K562 (cell line): ENCODE measurements around the gene MYBPC3. TPM values are rescaled to one million over a fixed set of nuclear protein-coding genes. Genes with fewer than 3 reads are reported as not detected.

Experiments
- CBFA2T3 ChIP-seq: fragments of 450-650 bp; IDR thresholded peaks from 2 replicates; pipeline ENCODE4 v1.6.1; 2017
- CTBP1 ChIP-seq: fragments of 450-650 bp; IDR thresholded peaks from 2 replicates; pipeline ENCODE4 v1.6.1; 2016; ENCODE audit warnings: borderline replicate concordance
- EP300 ChIP-seq: IDR thresholded peaks from 2 replicates; pipeline ENCODE4 v1.6.1; 2012; ENCODE audit warnings: low read length, improper control_type of control experiment
- ESRRA ChIP-seq: fragments of 450-650 bp; IDR thresholded peaks from 2 replicates; pipeline ENCODE4 v1.6.1; 2014; ENCODE audit warnings: low read depth, mild to moderate bottlenecking, moderate library complexity, borderline replicate concordance
- ETS2 ChIP-seq: IDR thresholded peaks from 2 replicates; pipeline ENCODE4 v1.6.1; 2016; ENCODE audit warnings: borderline replicate concordance, missing genetic modification characterization, mild to moderate bottlenecking, moderate library complexity, missing compliant biosample characterization; ENCODE audit not compliant: poor library complexity, severe bottlenecking
- FOXA3 ChIP-seq, 2 experiments: fragments of 450-650 bp in 1 of 2; sonication (generic) in 1 of 2; formaldehyde crosslinking; IDR thresholded peaks in 1 of 2; conservative IDR thresholded peaks in 1 of 2; 2 replicates each; pipeline versions ENCODE4 v1.4.0 to v1.8.0; 2020 to 2022; ENCODE audit warnings: mild to moderate bottlenecking in 2 of 2, missing genetic modification reagents in 1 of 2
- GATAD2B ChIP-seq: fragments of 450-650 bp; IDR thresholded peaks from 2 replicates; pipeline ENCODE4 v1.6.1; 2017; ENCODE audit warnings: mild to moderate bottlenecking, borderline replicate concordance
- HLTF ChIP-seq: fragments of 450-650 bp; IDR thresholded peaks from 2 replicates; pipeline ENCODE4 v1.6.1; 2016
- KDM1A ChIP-seq, 2 experiments: fragments of 450-650 bp; IDR thresholded peaks; 2 replicates each; pipeline ENCODE4 v1.6.1; 2016; ENCODE audit warnings: mild to moderate bottlenecking in 2 of 2
- NKRF ChIP-seq: fragments of 450-650 bp; IDR thresholded peaks from 2 replicates; pipeline ENCODE4 v1.6.1; 2016; ENCODE audit warnings: borderline replicate concordance
- RNF2 ChIP-seq: sonication (generic); IDR thresholded peaks from 2 replicates; pipeline ENCODE4 v1.6.1; 2016
- SMARCA4 ChIP-seq: fragments of 450-650 bp; IDR thresholded peaks from 2 replicates; pipeline ENCODE4 v1.6.1; 2016
- SMARCA5 ChIP-seq: fragments of 450-650 bp; IDR thresholded peaks from 2 replicates; pipeline ENCODE4 v1.6.1; 2016
- STAT5A ChIP-seq: IDR thresholded peaks from 2 replicates; pipeline ENCODE4 v1.6.1; 2012; ENCODE audit warnings: low read length, inconsistent platforms, borderline replicate concordance
- TCF7 ChIP-seq: sonication (generic); IDR thresholded peaks from 2 replicates; pipeline ENCODE4 v1.6.1; 2016; ENCODE audit warnings: antibody characterized with exemption, borderline replicate concordance
- THRAP3 ChIP-seq: fragments of 450-650 bp; IDR thresholded peaks from 2 replicates; pipeline ENCODE4 v1.6.1; 2016; ENCODE audit warnings: mild to moderate bottlenecking, inconsistent platforms, borderline replicate concordance
- ZBTB5 ChIP-seq: fragments of 450-650 bp; IDR thresholded peaks from 2 replicates; pipeline ENCODE4 v1.6.1; 2017; ENCODE audit warnings: antibody characterized with exemption
- ZNF507 ChIP-seq: conservative IDR thresholded peaks from 2 replicates; pipeline ENCODE4 v1.6.1; 2017; ENCODE audit warnings: missing genetic modification characterization, missing compliant biosample characterization
- polyA plus RNA-seq, 8 experiments: library from polyadenylated mRNA; depleted of rRNA in 4 of 8; stranded (reverse) in 5 of 8; unstranded in 3 of 8; fragments of >200 nt; fragmentation: Nextera tagmentation in 2 of 8; fragmentation: Illumina TruSeq in 1 of 8; extraction: Ambion mirVana in 2 of 8; extraction: Trizol in 1 of 8; gene quantifications; 2 replicates each; pipeline versions ENCODE4 v1.2.1 to v1.2.3, GENCODE V29; 2011 to 2014; ENCODE audit warnings: inconsistent platforms in 1 of 8, missing spikeins in 1 of 8
- total RNA-seq, 7 experiments: library from RNA; depleted of rRNA in 6 of 7; stranded (reverse); fragments of >200 nt in 6 of 7; fragmentation: Illumina TruSeq in 2 of 7; extraction: Trizol in 2 of 7; gene quantifications; 2 replicates each; pipeline versions ENCODE4 v1.2.1 to v1.2.3, GENCODE V29; 2011 to 2021; ENCODE audit warnings: low replicate concordance in 1 of 7

The MYBPC3 gene
- total and polyA plus RNA-seq, 9 of the 15 experiments (the other 6 are each of a cell fraction or from before 2014, with no cell fraction given), result 0.01 TPM; not detected in 8

GRCh38 chr11:47400768-47401279 is 48.3 kb upstream of the MYBPC3 start (continued):
- TF ChIP-seq ZNF507 (tag), result no peak
- TF ChIP-seq HLTF, result no peak
- TF ChIP-seq NKRF, result 0 out of 2 replicates have a peak, but pooled peaks have one; percentile 24
- TF ChIP-seq RNF2, result peak; percentile 51
- TF ChIP-seq KDM1A (IDR thresholded peaks at IDR 0.05), result peak; percentile 80
- TF ChIP-seq CTBP1, result peak; percentile 65; the same call in 1 of the 2 replicates
- TF ChIP-seq ETS2 (tag), result no peak
- no peak for TF ChIP-seq THRAP3
- peak; percentile 45; the same call in 1 of the 2 replicates for TF ChIP-seq EP300
- peak; percentile 42; the same call in 1 of the 2 replicates for TF ChIP-seq STAT5A
- no peak for TF ChIP-seq GATAD2B
- peak; percentile 95 for TF ChIP-seq ESRRA
- 0 out of 2 replicates have a peak, but pooled peaks have one; percentile 49 for TF ChIP-seq SMARCA5
- TF ChIP-seq ZBTB5, result no peak
- peak; percentile 70 for TF ChIP-seq CBFA2T3
- no peak for TF ChIP-seq FOXA3 (CRISPR knock-in tag; conservative IDR thresholded peaks at IDR 0.05 in 1 of 2, IDR thresholded peaks at IDR 0.05 in 1 of 2)
- no peak for TF ChIP-seq TCF7
- TF ChIP-seq SMARCA4, result 0 out of 2 replicates have a peak, but pooled peaks have one; percentile 19
- TF ChIP-seq, all 486 proteins: peak for 35
